ENCODE data around the gene DDRGK1.

- TF ChIP-seq CTCF (IDR thresholded peaks at IDR 0.05), result no peak
- no peak for TF ChIP-seq POLR2A (IDR thresholded peaks at IDR 0.05)
Observed at GRCh38 chr20:3229798-3230197, 25.3 kb upstream of the DDRGK1 start.

Measured in esophagus squamous epithelium (tissue), 4 donors.